A549 treated with CORT108297 at 1 μM for 4 hours (cell line): Measurements from ENCODE around the gene CDC123. TPM values are rescaled to one million over a fixed set of nuclear protein-coding genes. Genes with fewer than 3 reads are reported as not detected.

Source experiments
- total RNA-seq: library from RNA; stranded (reverse); fragments of 200-300 nt; extraction: Qiagen RNA extraction; gene quantifications from 5 replicates; pipeline ENCODE4 v1.2.3, GENCODE V29; 2022

Gene CDC123
- 120 to 192 TPM (median 128 TPM) in 5 replicates for total RNA-seq

GRCh38 chr10:12195603-12196506, at the start of gene CDC123, which contains the start of gene NUDT5:
Gene CDC123 (plus strand): TSS chr10:12196188. CDS start chr10:12196246, 58 bp downstream.
Gene NUDT5 (minus strand): TSS chr10:12195891. CDS start chr10:12186291, 9,600 bp downstream.

Other genes starting within 250 kb of the CDC123 start
- gene UPF2, start 153.4 kb upstream of the CDC123 start, total RNA-seq = 14.4 to 19.7 TPM (median 15.4 TPM) in 5 replicates
- gene DHTKD1, start 127.2 kb upstream of the CDC123 start, total RNA-seq = 6.6 to 9.7 TPM (median 8.9 TPM) in 5 replicates
- 11.4 to 13.0 TPM (median 12.6 TPM) in 5 replicates for gene SEC61A2, start 66.5 kb upstream of the CDC123 start, total RNA-seq
- gene NUDT5, start 297 bp upstream of the CDC123 start, total RNA-seq = 124 to 167 TPM (median 132 TPM) in 5 replicates
- 5.7 to 7.9 TPM (median 7.1 TPM) in 5 replicates for gene CAMK1D, start 153.4 kb downstream of the CDC123 start, total RNA-seq